ENCODE results near the gene LIFR.

GRCh38 chr5:38601863-38602298 lies 45.4 kb upstream of the LIFR start:
- TF ChIP-seq CTCF (IDR thresholded peaks at IDR 0.05; ENCODE audit: borderline replicate concordance, extremely low read depth, low read length, poor library complexity, severe bottlenecking) (no peak), EZH2 (IDR thresholded peaks at IDR 0.05; ENCODE audit: borderline replicate concordance, low read depth, low read length, severe bottlenecking) (no peak)

All from DND-41 (cell line).